GM12891 (cell line): ENCODE results near the gene PPP2R3C.
"Not testable (repeated sequence)": the region's sequence is repeated elsewhere in the genome, so short reads cannot be mapped to it uniquely, and the experiment has no call there.

Experiments used
- DNase-seq: peaks from one replicate; pipeline ENCODE4 v3.0.0; 2011; ENCODE audit warnings: low spot score; ENCODE audit not compliant: insufficient read length
- FAIRE-seq: peaks from 2 replicates; lab custom pipeline; 2011; peaks lifted over from hg19 to GRCh38; lab: Jason Lieb, UNC
- PAX5 ChIP-seq: IDR thresholded peaks from 2 replicates; pipeline ENCODE4 v1.6.1; 2011; ENCODE audit warnings: low read length, moderate library complexity, mild to moderate bottlenecking; ENCODE audit not compliant: insufficient read depth, severe bottlenecking
- POLR2A ChIP-seq: IDR thresholded peaks from 2 replicates; pipeline ENCODE4 v1.6.1; 2011; ENCODE audit warnings: low read depth, low read length, control low read depth
- POLR2AphosphoS5 ChIP-seq: IDR thresholded peaks from 2 replicates; pipeline ENCODE4 v1.6.1; 2011; ENCODE audit warnings: low read depth, low read length, control low read depth
- POU2F2 ChIP-seq: IDR thresholded peaks from 2 replicates; pipeline ENCODE4 v1.6.1; 2011; ENCODE audit warnings: low read depth, mild to moderate bottlenecking, control low read depth, low read length, moderate library complexity
- SPI1 ChIP-seq: IDR thresholded peaks from 2 replicates; pipeline ENCODE4 v1.6.1; 2011; ENCODE audit warnings: low read depth, low read length, control low read depth
- TAF1 ChIP-seq: IDR thresholded peaks from 2 replicates; pipeline ENCODE4 v1.6.1; 2011; ENCODE audit warnings: low read depth, low read length, control low read depth

PPP2R3C gene

GRCh38 chr14:35088514-35088913 is 33.3 kb downstream of the PPP2R3C start:
- DNase-seq (no peak), FAIRE-seq (no peak)
- TF ChIP-seq PAX5 (no peak), SPI1 (no peak), TAF1 (no peak), POLR2A (no peak), POLR2AphosphoS5 (no peak), POU2F2 (no peak)

DNA sequence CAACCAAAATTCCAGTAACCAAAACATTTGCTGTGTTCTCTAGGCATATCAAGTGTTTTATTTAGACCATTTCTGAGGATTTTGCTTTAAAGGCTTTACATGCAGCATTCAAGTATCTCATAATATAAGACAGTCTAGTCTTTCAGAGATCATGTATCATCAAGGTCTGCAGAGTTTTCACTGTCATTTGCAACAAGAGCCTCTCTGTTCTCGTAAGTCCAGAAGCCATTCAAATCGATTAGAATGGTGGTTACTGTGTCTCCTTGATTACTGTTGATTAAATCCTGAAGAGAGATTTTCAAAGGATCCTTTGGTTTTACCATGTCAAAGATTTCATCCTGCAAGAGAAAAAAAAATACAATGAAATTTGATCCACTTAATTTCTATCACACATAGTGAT is 36.3 kb downstream of the PPP2R3C start:
- FAIRE-seq: no peak
- TF ChIP-seq PAX5 (no peak), SPI1 (no peak), POLR2AphosphoS5 (no peak), POLR2A (no peak), TAF1 (no peak), POU2F2 (no peak)
- DNase-seq: no peak

- TF ChIP-seq SPI1 (no peak), POLR2AphosphoS5 (no peak), TAF1 (no peak), PAX5 (no peak), POU2F2 (no peak), POLR2A (no peak)
- no peak for FAIRE-seq
- DNase-seq: no peak
Measured at GRCh38 chr14:35083530-35084150, 38.1 kb downstream of the PPP2R3C start.

DNA sequence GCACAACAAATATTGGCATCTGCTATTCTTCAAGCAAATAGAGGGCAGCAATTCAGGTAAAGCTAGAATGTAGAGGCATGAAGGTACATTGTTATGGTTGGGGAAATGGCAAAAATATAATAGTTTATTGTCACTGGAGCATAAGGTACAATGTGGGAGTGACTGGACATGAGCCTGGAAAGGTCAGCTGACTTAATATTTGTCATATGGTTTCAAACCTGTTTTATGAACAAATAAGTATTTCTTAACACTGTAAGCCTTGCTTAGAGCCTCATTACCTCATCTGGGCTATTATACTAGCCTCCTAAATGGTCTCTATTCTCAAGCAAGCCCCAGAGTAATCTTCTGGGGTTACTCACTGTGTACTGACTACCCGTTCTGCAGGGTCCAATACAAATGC is 42.0 kb downstream of the PPP2R3C start:
- FAIRE-seq (no peak), DNase-seq (no peak)
- TF ChIP-seq TAF1 (no peak), POLR2A (no peak), POU2F2 (no peak), POLR2AphosphoS5 (no peak), PAX5 (no peak), SPI1 (no peak)

DNA sequence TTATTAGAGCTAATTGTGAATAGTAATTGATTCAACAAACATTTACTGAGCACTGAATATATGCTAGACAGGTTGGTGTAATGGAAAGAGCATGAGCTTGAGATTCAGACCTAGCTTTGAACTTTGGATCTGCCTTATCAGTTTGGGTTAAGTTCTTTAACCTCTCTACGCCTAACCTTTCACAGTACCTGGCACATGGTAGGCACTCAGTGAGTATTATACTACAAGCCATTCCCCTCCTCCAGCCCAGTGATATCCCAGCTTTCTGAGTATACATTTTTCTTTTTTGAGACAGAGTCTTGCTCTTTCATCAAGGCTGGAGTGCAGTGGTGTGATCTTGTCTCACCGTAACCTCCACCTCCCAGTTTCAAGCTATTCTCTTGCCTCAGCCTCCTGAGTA is 43.7 kb downstream of the PPP2R3C start:
- no peak for FAIRE-seq
- TF ChIP-seq POLR2A: no peak
- TF ChIP-seq PAX5: no peak
- TF ChIP-seq TAF1: no peak
- no peak for TF ChIP-seq SPI1
- TF ChIP-seq POLR2AphosphoS5: no peak
- TF ChIP-seq POU2F2: no peak
- DNase-seq: no peak

DNA sequence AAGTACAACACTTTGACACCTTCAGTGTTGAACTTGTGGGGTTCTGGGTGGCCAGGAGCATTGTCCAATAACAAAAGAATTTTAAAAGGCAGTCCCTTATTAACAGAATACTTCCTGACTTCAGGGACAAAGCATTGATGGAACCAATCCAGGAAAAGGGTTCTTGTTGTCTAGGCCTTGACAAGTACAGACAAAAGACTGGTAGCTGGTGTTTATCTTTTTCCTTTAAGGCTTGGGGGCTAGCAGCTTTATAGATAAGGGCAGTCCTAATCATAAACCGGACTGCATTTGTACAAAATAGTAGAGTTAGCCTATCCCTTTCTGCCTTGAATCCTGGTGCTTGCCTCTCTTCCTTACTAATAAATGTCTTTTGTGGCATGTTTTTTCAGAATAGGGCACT is 48.3 kb downstream of the PPP2R3C start:
- TF ChIP-seq TAF1 (no peak), SPI1 (no peak), POLR2AphosphoS5 (no peak), POU2F2 (no peak), POLR2A (no peak), PAX5 (no peak)
- FAIRE-seq (no peak), DNase-seq (no peak)

DNA sequence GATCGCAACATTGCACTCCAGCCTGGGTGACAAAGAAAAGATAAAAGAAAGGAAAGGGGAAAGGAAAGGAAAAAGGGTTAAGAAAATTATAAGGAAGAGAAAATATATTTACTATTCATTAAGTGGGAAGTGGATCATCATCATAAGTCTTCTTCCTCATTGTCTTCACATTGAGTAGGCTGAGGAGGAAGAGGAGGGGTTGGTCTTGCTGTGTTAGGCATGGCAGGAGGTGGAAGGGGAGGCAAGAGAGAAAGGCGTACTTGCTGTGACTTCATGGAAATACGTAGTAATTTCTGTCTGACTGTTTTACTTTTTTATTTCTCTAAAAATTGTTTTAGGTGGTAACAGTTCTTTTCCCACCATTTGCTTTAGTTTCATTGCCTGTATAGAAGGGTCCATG is 49.6 kb downstream of the PPP2R3C start:
- no peak for DNase-seq
- no peak for FAIRE-seq
- TF ChIP-seq TAF1 (no peak), PAX5 (no peak), POLR2AphosphoS5 (no peak), POLR2A (no peak)

- peak; percentile 57 for FAIRE-seq
- no peak for DNase-seq
- no peak for TF ChIP-seq POLR2A
- TF ChIP-seq SPI1: no peak
- TF ChIP-seq PAX5: no peak
- TF ChIP-seq POU2F2: no peak
- TF ChIP-seq POLR2AphosphoS5: no peak
- TF ChIP-seq TAF1: no peak
Measured at GRCh38 chr14:35068238-35069012, 53.4 kb downstream of the PPP2R3C start.

- not testable (repeated sequence) for DNase-seq, FAIRE-seq
Measured at GRCh38 chr14:35065731-35066130, 56.1 kb downstream of the PPP2R3C start.

DNA sequence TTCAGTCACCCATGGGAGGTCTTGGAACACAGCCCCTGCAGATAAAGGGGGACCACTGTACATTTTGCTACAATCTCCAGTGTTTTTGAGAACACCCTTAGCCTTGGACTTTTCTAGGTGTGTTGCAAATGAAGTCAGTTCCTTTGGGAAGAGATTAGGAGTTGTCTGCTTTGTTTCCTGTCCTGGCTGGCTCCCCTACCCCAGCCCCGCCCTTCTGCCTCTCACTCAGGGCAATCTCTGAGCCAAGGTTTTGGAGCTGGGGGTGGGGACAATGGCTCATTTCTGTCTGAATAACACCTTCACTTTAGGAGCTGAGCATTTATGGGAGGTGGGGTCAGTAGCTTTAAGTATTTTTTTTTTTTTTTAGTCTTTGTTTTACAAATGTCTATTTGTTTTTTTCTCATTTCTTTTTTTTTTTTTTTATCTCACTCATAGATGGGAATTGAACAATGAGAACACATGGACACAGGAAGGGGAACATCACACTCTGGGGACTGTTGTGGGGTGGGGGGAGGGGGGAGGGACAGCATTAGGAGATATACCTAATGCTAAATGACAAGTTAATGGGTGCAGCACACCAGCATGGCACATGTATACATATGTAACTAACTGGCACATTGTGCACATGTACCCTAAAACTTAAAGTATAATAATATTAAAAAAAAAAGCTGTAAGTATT is 60.5 kb downstream of the PPP2R3C start:
- FAIRE-seq, DNase-seq: not testable (repeated sequence)
